ENCODE measurements around the gene TAOK3. TPM values are rescaled to one million over a fixed set of nuclear protein-coding genes. Genes with fewer than 3 reads are reported as not detected.
"Not testable (repeated sequence)": the region's sequence is repeated elsewhere in the genome, so short reads cannot be mapped to it uniquely, and the experiment has no call there.

TAOK3 gene
- total RNA-seq, 1 donor from 2014 or later, result 18.3 TPM

DNA sequence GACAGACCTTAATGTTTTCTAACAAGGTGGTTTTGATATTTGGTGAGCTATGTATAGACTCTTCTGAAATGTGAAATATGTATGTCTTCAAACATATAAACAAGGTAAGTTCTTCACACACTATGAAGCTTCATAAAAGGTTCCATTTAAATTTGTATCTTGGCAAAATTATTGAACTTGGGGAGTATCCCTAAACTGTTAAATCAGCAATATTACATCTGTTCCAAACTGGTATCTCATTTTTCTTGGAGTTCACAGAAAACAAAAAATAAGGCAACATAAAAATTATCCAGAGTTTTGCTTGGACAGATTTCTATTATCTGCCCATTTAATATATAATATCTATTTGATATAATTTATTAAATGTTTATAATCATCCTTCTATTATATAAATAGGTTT is 62.4 kb downstream of the TAOK3 start:
- no peak for DNase-seq (ENCODE audit: low spot score)
- H3K36me3 Mint-ChIP-seq (ENCODE audit: low read depth), result no peaks in the 10 kb centered on the region
- H3K9me3 Mint-ChIP-seq (ENCODE audit: low read depth), result no peaks in the 10 kb centered on the region
- TF ChIP-seq, protein P1, sequence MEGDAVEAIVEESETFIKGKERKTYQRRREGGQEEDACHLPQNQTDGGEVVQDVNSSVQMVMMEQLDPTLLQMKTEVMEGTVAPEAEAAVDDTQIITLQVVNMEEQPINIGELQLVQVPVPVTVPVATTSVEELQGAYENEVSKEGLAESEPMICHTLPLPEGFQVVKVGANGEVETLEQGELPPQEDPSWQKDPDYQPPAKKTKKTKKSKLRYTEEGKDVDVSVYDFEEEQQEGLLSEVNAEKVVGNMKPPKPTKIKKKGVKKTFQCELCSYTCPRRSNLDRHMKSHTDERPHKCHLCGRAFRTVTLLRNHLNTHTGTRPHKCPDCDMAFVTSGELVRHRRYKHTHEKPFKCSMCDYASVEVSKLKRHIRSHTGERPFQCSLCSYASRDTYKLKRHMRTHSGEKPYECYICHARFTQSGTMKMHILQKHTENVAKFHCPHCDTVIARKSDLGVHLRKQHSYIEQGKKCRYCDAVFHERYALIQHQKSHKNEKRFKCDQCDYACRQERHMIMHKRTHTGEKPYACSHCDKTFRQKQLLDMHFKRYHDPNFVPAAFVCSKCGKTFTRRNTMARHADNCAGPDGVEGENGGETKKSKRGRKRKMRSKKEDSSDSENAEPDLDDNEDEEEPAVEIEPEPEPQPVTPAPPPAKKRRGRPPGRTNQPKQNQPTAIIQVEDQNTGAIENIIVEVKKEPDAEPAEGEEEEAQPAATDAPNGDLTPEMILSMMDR (IDR thresholded peaks at IDR 0.05), result no peak
- no peak overlapping the region for H3K27ac Mint-ChIP-seq (ENCODE audit: unreplicated experiment)
- no peak overlapping the region for H3K4me3 Mint-ChIP-seq (ENCODE audit: unreplicated experiment)
- H3K27me3 Mint-ChIP-seq (ENCODE audit: low read depth), result no peaks in the 10 kb centered on the region
- peaks cover 24% of the 10 kb centered on the region for H3K4me1 Mint-ChIP-seq (ENCODE audit: low read depth)

DNA sequence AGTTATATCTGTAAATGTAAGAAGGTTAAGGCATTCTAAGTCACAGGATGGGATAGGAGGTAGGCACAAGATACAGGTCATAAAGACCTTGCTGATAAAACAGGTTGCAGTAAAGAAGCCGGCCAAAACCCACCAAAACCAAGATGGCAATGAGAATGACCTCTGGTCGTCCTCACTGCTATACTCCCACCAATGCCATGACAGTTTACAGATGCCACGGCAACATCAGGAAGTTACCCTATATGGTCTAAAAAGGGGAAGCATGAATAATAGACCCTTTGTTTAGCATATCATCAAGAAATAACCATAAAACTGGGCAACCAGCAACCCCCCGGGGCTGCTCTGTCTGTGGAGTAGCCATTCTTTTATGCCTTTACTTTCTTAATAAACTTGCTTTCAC is 64.7 kb downstream of the TAOK3 start:
- H3K36me3 Mint-ChIP-seq (ENCODE audit: low read depth); DNase-seq (ENCODE audit: low spot score); H3K27me3 Mint-ChIP-seq (ENCODE audit: low read depth); H3K9me3 Mint-ChIP-seq (ENCODE audit: low read depth): not testable (repeated sequence)
- peaks cover 24% of the 10 kb centered on the region for H3K4me1 Mint-ChIP-seq (ENCODE audit: low read depth)
- H3K27ac Mint-ChIP-seq (ENCODE audit: unreplicated experiment), result peak overlapping the region; percentile 91
- H3K4me3 Mint-ChIP-seq (ENCODE audit: unreplicated experiment), result peak overlapping the region; percentile 65

DNA sequence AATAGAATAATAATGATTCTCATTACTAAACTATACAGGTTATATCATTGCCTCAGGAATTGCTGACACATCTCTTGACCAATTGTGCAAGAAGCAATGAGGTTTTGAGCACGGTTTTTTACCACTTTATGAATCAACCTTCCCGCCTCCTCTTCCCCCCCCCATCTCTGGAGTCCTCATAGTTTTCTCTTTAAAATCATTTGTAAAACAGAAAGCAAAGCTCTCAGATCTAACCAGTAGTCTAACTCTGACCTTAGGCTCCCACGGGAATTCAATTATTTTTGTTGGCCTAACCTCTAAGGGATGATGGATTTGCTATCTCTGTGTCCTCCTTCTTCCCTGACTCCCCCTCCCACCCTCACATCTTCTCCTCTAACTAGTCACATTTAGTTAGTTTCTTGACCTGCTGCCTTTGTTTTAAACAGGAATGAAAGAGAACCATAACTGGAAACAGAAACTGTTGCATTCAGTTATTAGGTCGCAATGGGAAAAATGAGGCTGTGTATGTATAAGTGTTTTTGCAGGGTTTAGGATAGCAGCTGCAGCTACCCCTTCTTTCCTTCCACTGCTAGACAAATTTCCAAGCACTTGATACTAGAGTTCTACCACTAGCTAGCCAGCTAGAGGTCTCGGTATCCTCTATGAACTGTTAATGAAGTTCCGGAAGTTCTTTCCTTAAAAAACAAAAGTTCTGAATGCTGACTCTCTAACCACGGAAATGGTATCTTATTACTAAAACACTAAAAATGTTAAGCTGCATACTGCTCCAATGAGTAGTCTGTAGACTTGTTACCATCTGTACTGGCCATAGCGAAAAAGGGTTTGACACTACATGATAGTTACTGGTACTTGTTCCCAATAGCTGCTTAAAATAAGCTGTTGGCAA is 65.4 kb downstream of the TAOK3 start:
- no peak for DNase-seq (ENCODE audit: low spot score)

DNA sequence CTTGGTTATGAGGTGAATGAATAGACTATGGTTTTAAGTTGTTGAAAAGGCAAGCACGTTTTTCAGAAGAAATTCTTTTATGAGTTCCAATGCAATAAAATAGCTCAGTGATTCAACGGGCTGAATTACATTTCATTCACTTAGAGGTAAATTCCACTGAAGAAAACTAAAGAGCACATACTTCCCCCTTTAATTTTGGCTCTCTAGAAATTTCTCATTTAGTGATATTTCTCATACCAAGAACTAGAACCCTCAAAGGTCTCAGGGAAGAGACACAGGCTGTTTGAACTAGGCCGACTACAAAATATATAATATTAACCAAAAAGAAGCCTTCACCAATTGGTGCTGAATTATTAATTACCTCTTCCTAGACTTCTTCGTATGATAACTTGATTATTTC is 68.6 kb downstream of the TAOK3 start:
- Mint-ChIP-seq H3K4me1 (ENCODE audit: low read depth) (peaks cover 24% of the 10 kb centered on the region), H3K9me3 (ENCODE audit: low read depth) (no peaks in the 10 kb centered on the region), H3K36me3 (ENCODE audit: low read depth) (no peaks in the 10 kb centered on the region), H3K4me3 (ENCODE audit: unreplicated experiment) (no peak overlapping the region), H3K27ac (ENCODE audit: unreplicated experiment) (no peak overlapping the region), H3K27me3 (ENCODE audit: low read depth) (no peaks in the 10 kb centered on the region)
- no peak for DNase-seq (ENCODE audit: low spot score)
- TF ChIP-seq, protein P1 (IDR thresholded peaks at IDR 0.05), result no peak

More for the DNA sequence above, 65.4 kb downstream of the TAOK3 start:
- Mint-ChIP-seq H3K36me3 (ENCODE audit: low read depth) (no peaks in the 10 kb centered on the region), H3K4me3 (ENCODE audit: unreplicated experiment) (peak overlapping the region; percentile 65), H3K27ac (ENCODE audit: unreplicated experiment) (peak overlapping the region; percentile 91), H3K27me3 (ENCODE audit: low read depth) (no peaks in the 10 kb centered on the region), H3K9me3 (ENCODE audit: low read depth) (no peaks in the 10 kb centered on the region), H3K4me1 (ENCODE audit: low read depth) (peaks cover 22% of the 10 kb centered on the region)
- TF ChIP-seq, protein P1 (IDR thresholded peaks at IDR 0.05), result no peak

- Mint-ChIP-seq H3K4me3 (ENCODE audit: unreplicated experiment) (no peak overlapping the region), H3K27ac (ENCODE audit: unreplicated experiment) (no peak overlapping the region), H3K27me3 (ENCODE audit: low read depth) (no peaks in the 10 kb centered on the region), H3K9me3 (ENCODE audit: low read depth) (no peaks in the 10 kb centered on the region), H3K36me3 (ENCODE audit: low read depth) (no peaks in the 10 kb centered on the region), H3K4me1 (ENCODE audit: low read depth) (peaks cover 10% of the 10 kb centered on the region)
- no peak for DNase-seq (ENCODE audit: low spot score)
- TF ChIP-seq, protein P1 (IDR thresholded peaks at IDR 0.05), result no peak
Observed at GRCh38 chr12:118302053-118302452, 70.7 kb downstream of the TAOK3 start.
